ENCODE results near the gene TSPAN9. TPM values are rescaled to one million over a fixed set of nuclear protein-coding genes. Genes with fewer than 3 reads are reported as not detected.

TSPAN9 gene
- total RNA-seq, 6 donors from 2014 or later: 25.2 to 62.9 (median 44.2) TPM

DNA sequence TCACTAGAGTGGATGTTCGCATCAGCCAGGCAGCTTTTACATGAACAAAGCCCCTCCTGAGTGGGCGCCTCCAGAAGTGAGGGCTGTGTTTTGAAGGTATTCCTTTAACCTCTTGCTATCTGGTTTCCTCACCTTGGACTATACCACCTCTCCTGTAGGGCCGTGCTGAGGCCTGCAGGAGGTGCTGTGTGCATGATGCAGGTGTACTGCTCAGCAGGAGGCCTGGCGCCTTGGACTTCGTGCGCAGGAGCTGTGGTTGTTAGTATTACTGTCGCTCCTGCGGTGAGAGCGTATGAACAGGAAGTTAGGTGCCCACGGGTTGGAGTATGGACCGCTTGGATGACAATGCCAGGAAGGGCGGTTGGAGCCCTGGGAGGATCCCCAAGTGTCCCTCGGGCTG, 130.7 kb downstream of the TSPAN9 start:
- DNase-seq (no peak), ATAC-seq (ENCODE audit: low FRiP score in 2 of 2) (no peak)
- Histone ChIP-seq H3K27ac (no peak overlapping the region), H3K27me3 (no peaks in the 10 kb centered on the region), H3K36me3 (peaks cover 0 to 2% (median 0%) of the 10 kb centered on the region in 4 donors), H3K4me3 (no peak overlapping the region), H3K9me3 (no peaks in the 10 kb centered on the region), H3K4me1 (peaks cover 21 to 40% (median 28%) of the 10 kb centered on the region in 4 donors)
- WGBS, 2 donors: 60 to 92% methylated on average over 10 to 13 of the region's 13 CpGs
- TF ChIP-seq CTCF (IDR thresholded peaks at IDR 0.05): peak in 1 of 6 experiments; percentile 7
- no peak for TF ChIP-seq POLR2A (IDR thresholded peaks at IDR 0.05)
- TF ChIP-seq POLR2AphosphoS5 (IDR thresholded peaks at IDR 0.05): no peak
- no peak for TF ChIP-seq EP300 (IDR thresholded peaks at IDR 0.05)

DNA sequence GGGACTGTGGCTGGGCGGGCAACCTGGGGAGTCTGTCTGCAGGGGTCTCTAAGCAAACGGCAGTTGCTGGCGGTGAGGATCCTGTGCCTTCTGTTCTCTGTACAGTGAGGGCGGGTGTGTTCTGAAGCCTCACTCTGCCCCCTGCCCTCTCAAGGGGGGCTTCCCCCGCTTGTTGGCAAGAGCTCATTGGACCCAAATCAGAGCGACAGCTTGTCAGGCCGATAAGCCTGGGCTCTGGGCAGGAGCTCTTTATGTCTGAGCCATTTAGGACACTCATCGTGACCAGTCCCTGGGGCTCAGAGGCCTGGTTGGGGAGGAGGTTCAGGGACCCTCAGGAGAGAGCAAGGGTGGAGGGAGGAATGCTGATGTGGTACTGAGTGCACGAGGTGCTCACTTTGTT, 136.0 kb downstream of the TSPAN9 start:
- Histone ChIP-seq H3K36me3 (peaks cover 0 to 10% (median 2%) of the 10 kb centered on the region in 4 donors), H3K27me3 (no peaks in the 10 kb centered on the region), H3K4me3 (no peak overlapping the region), H3K27ac (no peak overlapping the region), H3K4me1 (peaks cover 8 to 20% (median 15%) of the 10 kb centered on the region in 4 donors), H3K9me3 (no peaks in the 10 kb centered on the region)
- TF ChIP-seq EP300 (IDR thresholded peaks at IDR 0.05): no peak
- no peak for TF ChIP-seq CTCF (IDR thresholded peaks at IDR 0.05)
- TF ChIP-seq POLR2AphosphoS5 (IDR thresholded peaks at IDR 0.05): no peak
- no peak for TF ChIP-seq POLR2A (IDR thresholded peaks at IDR 0.05)
- no peak for ATAC-seq (ENCODE audit: low FRiP score in 2 of 2)
- no peak for DNase-seq
- 70% methylated on average over 7 to 9 of the region's 9 CpGs for WGBS, 2 donors

DNA sequence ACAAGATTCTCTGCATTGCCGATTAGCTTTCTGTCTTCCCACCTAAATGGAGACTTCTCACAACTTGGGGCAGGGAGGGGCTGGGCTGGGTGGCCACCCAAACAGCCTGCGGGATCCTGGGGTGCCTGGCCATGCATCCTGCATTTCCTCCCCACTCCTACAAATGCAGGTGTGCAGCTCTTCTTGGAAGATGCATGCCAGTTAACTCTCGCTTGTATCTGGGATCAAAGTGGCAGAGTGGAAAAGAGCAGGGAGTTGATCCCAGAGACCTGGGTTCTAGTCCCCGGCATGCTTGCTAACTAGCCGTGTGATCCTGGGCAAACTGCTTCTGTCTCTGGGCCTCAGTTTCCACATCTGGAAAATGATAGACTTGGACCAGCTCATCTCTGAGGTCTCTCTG, 136.6 kb downstream of the TSPAN9 start:
- Histone ChIP-seq H3K4me3 (no peak overlapping the region), H3K27ac (no peak overlapping the region), H3K4me1 (peaks cover 14 to 24% (median 20%) of the 10 kb centered on the region in 4 donors), H3K27me3 (no peaks in the 10 kb centered on the region), H3K9me3 (no peaks in the 10 kb centered on the region), H3K36me3 (peaks cover 0 to 10% (median 2%) of the 10 kb centered on the region in 4 donors)
- TF ChIP-seq EP300 (IDR thresholded peaks at IDR 0.05) (no peak), POLR2A (IDR thresholded peaks at IDR 0.05) (no peak), POLR2AphosphoS5 (IDR thresholded peaks at IDR 0.05) (no peak), CTCF (IDR thresholded peaks at IDR 0.05) (no peak)
- ATAC-seq (ENCODE audit: low FRiP score in 2 of 2) (no peak), DNase-seq (no peak)
- WGBS, 2 donors: 79 to 89% methylated on average over 4 to 5 of the region's 5 CpGs

DNA sequence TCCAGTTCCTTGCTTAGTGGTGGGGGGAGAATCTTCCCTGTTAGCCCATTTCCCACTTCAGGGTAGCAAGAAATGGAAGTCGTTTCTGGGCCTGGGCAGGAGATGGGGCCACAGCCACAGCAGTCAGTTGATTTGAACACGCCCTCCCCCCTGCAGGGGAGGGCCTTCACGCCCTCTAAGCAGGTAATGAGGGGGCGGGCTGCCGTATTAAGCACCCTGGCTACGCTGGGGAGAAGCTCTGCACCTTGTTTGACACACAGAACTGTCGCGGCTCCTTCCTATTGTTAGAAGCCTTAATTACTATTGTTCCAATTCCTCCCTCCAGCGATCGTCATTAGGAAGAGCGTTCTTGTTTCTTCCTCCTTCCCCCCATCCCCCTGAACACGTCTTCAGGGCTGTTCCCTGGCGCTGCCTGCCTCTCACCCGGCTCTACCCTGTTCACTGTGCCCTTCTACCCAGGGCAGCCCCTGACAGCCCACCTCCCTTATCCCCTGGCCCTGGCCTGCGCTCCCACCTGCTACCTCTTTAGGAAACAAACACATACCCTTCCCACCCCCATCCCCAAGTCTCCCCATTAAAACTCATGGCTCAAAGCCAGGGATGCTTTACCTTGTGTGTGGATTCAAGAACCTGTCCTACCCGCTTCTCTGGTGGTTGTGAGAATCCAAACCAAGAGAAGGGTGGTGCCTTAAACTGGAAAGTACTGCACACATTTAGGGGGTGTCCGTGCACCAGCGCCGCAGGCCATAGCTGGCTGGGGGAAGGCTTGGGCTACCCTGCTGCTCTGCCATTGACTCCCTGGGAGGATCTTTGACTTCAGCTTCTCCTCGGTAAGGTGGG, 137.6 kb downstream of the TSPAN9 start:
- H3K9me3 ChIP-seq: no peaks in the 10 kb centered on the region
- peaks cover 0 to 10% (median 2%) of the 10 kb centered on the region in 4 donors for H3K36me3 ChIP-seq
- TF ChIP-seq CTCF (IDR thresholded peaks at IDR 0.05): no peak
- TF ChIP-seq EP300 (IDR thresholded peaks at IDR 0.05): no peak
- no peak for TF ChIP-seq POLR2A (IDR thresholded peaks at IDR 0.05)
- no peak for TF ChIP-seq POLR2AphosphoS5 (IDR thresholded peaks at IDR 0.05)
- H3K4me3 ChIP-seq: no peak overlapping the region
- H3K4me1 ChIP-seq: peaks cover 23 to 32% (median 30%) of the 10 kb centered on the region in 4 donors
- WGBS, 2 donors: 77 to 83% methylated on average over 15 to 20 of the region's 20 CpGs
- H3K27me3 ChIP-seq: no peaks in the 10 kb centered on the region
- H3K27ac ChIP-seq: peak overlapping the region in 2 of 4 donors; percentile 32 to 89
- DNase-seq (no peak), ATAC-seq (ENCODE audit: low FRiP score in 2 of 2) (no peak)
